Endothelial cell of umbilical vein (primary cell): ENCODE results near the gene LILRB5.
"Not testable (repeated sequence)": the region's sequence is repeated elsewhere in the genome, so short reads cannot be mapped to it uniquely, and the experiment has no call there.

Experiments
- CTCF ChIP-seq, 2 donors: IDR thresholded peaks; 1 replicate in 1 of 2; 2 replicates in 1 of 2; pipeline ENCODE4 v1.5.1; 2011; ENCODE audit warnings: low read length in 2 of 2, mild to moderate bottlenecking in 2 of 2, moderate library complexity in 2 of 2, control low read depth in 1 of 2, inconsistent platforms in 1 of 2, low read depth in 1 of 2; ENCODE audit not compliant: insufficient read depth in 1 of 2; ENCODE audit errors: extremely low read depth in 1 of 2
- EZH2 ChIP-seq: IDR thresholded peaks from 2 replicates; pipeline ENCODE4 v1.6.1; 2012; ENCODE audit warnings: borderline replicate concordance, low read depth, mild to moderate bottlenecking, moderate library complexity, low read length, inconsistent platforms; ENCODE audit not compliant: severe bottlenecking
- POLR2A ChIP-seq: IDR thresholded peaks from 2 replicates; pipeline ENCODE4 v1.6.1; 2012; ENCODE audit warnings: low read depth, mild to moderate bottlenecking, control low read depth, low read length

- TF ChIP-seq CTCF (IDR thresholded peaks at IDR 0.05; ENCODE audit: extremely low read depth in 1 of 2, insufficient read depth in 1 of 2, low read depth in 1 of 2, low read length in 2 of 2); POLR2A; EZH2: not testable (repeated sequence)
These were observed 42.3 kb downstream of the LILRB5 start for GRCh38 chr19:54214734-54215133.
